HepG2 (cell line): ENCODE measurements around the gene COMMD8. TPM values are rescaled to one million over a fixed set of nuclear protein-coding genes. Genes with fewer than 3 reads are reported as not detected.

ENCODE experiments used
- CREBL2 ChIP-seq: sonication (generic); formaldehyde crosslinking; IDR thresholded peaks from 2 replicates; pipeline ENCODE4 v1.8.1; 2023; ENCODE audit warnings: missing genetic modification reagents, mild to moderate bottlenecking, borderline replicate concordance
- ELF4 ChIP-seq: sonication (generic); formaldehyde crosslinking; IDR thresholded peaks from 2 replicates; pipeline ENCODE4 v1.5.0; 2020; ENCODE audit warnings: missing genetic modification reagents, mild to moderate bottlenecking, moderate library complexity, borderline replicate concordance
- IRF9 ChIP-seq: sonication (generic); formaldehyde crosslinking; IDR thresholded peaks from 2 replicates; pipeline ENCODE4 v1.8.0; 2022; ENCODE audit warnings: missing genetic modification reagents, mild to moderate bottlenecking, borderline replicate concordance
- KLF13 ChIP-seq: sonication (generic); formaldehyde crosslinking; IDR thresholded peaks from 2 replicates; pipeline ENCODE4 v1.4.0; 2020; ENCODE audit warnings: mild to moderate bottlenecking, missing genetic modification reagents
- MED8 ChIP-seq: sonication (generic); formaldehyde crosslinking; IDR thresholded peaks from 2 replicates; pipeline ENCODE4 v1.8.1; 2023; ENCODE audit warnings: mild to moderate bottlenecking, missing genetic modification reagents; ENCODE audit not compliant: insufficient replicate concordance
- PHF21A ChIP-seq: sonication (generic); formaldehyde crosslinking; IDR thresholded peaks from 2 replicates; pipeline ENCODE4 v1.5.0; 2020; ENCODE audit warnings: mild to moderate bottlenecking, missing genetic modification reagents
- PITX1 ChIP-seq: sonication (generic); formaldehyde crosslinking; IDR thresholded peaks from 2 replicates; pipeline ENCODE4 v1.5.1; 2020; ENCODE audit warnings: mild to moderate bottlenecking, missing genetic modification reagents
- SPEN ChIP-seq: sonication (generic); formaldehyde crosslinking; IDR thresholded peaks from 2 replicates; pipeline ENCODE4 v1.5.1; 2020; ENCODE audit warnings: low read depth, mild to moderate bottlenecking, missing genetic modification reagents
- ZBTB10 ChIP-seq: sonication (generic); formaldehyde crosslinking; IDR thresholded peaks from 2 replicates; pipeline ENCODE4 v1.4.0; 2020; ENCODE audit warnings: missing genetic modification reagents, borderline replicate concordance
- ZBTB34 ChIP-seq: sonication (generic); formaldehyde crosslinking; IDR thresholded peaks from 2 replicates; pipeline ENCODE4 v1.8.0; 2022; ENCODE audit warnings: mild to moderate bottlenecking, missing genetic modification reagents
- ZFY ChIP-seq: sonication (generic); formaldehyde crosslinking; IDR thresholded peaks from 2 replicates; pipeline ENCODE4 v1.4.0; 2020; ENCODE audit warnings: missing genetic modification reagents
- ZKSCAN5 ChIP-seq: sonication (generic); formaldehyde crosslinking; IDR thresholded peaks from 2 replicates; pipeline ENCODE4 v1.5.1; 2020; ENCODE audit warnings: mild to moderate bottlenecking, missing genetic modification reagents
- ZNF224 ChIP-seq: sonication (generic); formaldehyde crosslinking; IDR thresholded peaks from 2 replicates; pipeline ENCODE4 v1.5.0; 2020; ENCODE audit warnings: mild to moderate bottlenecking, missing genetic modification reagents
- ZNF232 ChIP-seq: sonication (generic); formaldehyde crosslinking; IDR thresholded peaks from 2 replicates; pipeline ENCODE4 v1.4.0; 2020; ENCODE audit warnings: missing genetic modification reagents, borderline replicate concordance
- ZNF350 ChIP-seq: sonication (generic); formaldehyde crosslinking; IDR thresholded peaks from 2 replicates; pipeline ENCODE4 v1.4.0; 2020; ENCODE audit warnings: mild to moderate bottlenecking, low read depth, missing genetic modification reagents, borderline replicate concordance
- ZNF670 ChIP-seq: sonication (generic); formaldehyde crosslinking; IDR thresholded peaks from 2 replicates; pipeline ENCODE4 v1.8.0; 2022; ENCODE audit warnings: mild to moderate bottlenecking, missing genetic modification reagents, borderline replicate concordance
- ZNF83 ChIP-seq: sonication (generic); formaldehyde crosslinking; IDR thresholded peaks from 2 replicates; pipeline ENCODE4 v1.4.0; 2020; ENCODE audit warnings: missing genetic modification reagents, mild to moderate bottlenecking, borderline replicate concordance
- ZNF839 ChIP-seq: sonication (generic); formaldehyde crosslinking; IDR thresholded peaks from 2 replicates; pipeline ENCODE4 v1.4.0; 2020; ENCODE audit warnings: missing genetic modification reagents, mild to moderate bottlenecking, borderline replicate concordance
- ZSCAN22 ChIP-seq: sonication (generic); formaldehyde crosslinking; IDR thresholded peaks from 2 replicates; pipeline ENCODE4 v1.4.0; 2020; ENCODE audit warnings: mild to moderate bottlenecking, missing genetic modification reagents
- ZSCAN25 ChIP-seq: sonication (generic); formaldehyde crosslinking; IDR thresholded peaks from 2 replicates; pipeline ENCODE4 v1.8.0; 2022; ENCODE audit warnings: mild to moderate bottlenecking, missing genetic modification reagents
- polyA plus RNA-seq, 8 experiments: library from polyadenylated mRNA; depleted of rRNA in 3 of 8; stranded (reverse) in 7 of 8; unstranded in 1 of 8; fragments of >200 nt; fragmentation: Illumina TruSeq in 4 of 8; extraction: Trizol in 4 of 8; gene quantifications; 2 replicates each; pipeline versions ENCODE4 v1.2.1 to v1.2.3, GENCODE V29; 2011 to 2016; ENCODE audit warnings: low read depth in 4 of 8, missing spikeins in 1 of 8, mixed read lengths in 1 of 8; ENCODE audit not compliant: insufficient read depth in 1 of 8
- total RNA-seq, 5 experiments: library from RNA; depleted of rRNA; stranded (reverse); fragments of >200 nt; fragmentation: Illumina TruSeq; extraction: Trizol; gene quantifications; 2 replicates each; pipeline ENCODE4 v1.2.3, GENCODE V29; 2016; ENCODE audit warnings: low read depth in 1 of 5
- TF ChIP-seq, protein P1 (sequence below): sonication (generic); formaldehyde crosslinking; IDR thresholded peaks from 2 replicates; pipeline ENCODE4 v1.4.0; 2020; ENCODE audit warnings: missing genetic modification reagents

The COMMD8 gene
- total and polyA plus RNA-seq, 2 of the 13 experiments (the other 11 are each of a cell fraction or from before 2014, with no cell fraction given): 7.1 to 20.3 TPM

DNA sequence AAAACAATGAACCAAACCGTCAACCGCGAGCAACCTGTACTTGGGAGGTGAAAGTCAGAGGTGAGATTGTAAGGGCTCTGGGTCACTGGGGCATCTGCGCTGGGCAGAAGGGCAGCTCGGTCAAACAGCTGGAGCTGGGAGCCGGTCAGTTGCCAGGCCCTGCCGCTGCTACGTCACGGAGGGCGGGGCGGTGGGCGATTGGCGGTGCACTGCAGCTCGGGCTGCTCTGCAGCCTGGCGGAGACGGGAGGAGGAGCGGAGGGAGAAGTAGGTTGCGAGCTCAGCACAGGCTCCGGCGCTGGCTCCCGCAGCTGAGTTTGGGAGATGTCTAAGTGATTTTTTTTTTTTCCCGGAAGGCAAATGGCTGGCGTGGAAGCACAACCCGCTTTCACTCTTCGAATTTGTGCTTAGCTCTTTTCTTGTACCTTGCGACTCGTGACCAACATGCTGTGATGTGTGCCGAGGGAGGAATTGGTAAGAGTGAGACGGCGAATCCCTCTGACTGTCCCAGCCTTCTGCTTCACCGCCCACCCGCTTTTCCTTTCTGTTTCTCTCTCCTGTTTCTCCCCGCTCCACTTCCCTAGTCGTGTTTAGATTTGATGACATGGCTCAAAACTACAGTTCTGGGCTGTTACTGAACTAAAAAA lies 21.7 kb upstream of the COMMD8 start, which contains the start of gene ATP10D (continued):
- TF ChIP-seq, protein P1, sequence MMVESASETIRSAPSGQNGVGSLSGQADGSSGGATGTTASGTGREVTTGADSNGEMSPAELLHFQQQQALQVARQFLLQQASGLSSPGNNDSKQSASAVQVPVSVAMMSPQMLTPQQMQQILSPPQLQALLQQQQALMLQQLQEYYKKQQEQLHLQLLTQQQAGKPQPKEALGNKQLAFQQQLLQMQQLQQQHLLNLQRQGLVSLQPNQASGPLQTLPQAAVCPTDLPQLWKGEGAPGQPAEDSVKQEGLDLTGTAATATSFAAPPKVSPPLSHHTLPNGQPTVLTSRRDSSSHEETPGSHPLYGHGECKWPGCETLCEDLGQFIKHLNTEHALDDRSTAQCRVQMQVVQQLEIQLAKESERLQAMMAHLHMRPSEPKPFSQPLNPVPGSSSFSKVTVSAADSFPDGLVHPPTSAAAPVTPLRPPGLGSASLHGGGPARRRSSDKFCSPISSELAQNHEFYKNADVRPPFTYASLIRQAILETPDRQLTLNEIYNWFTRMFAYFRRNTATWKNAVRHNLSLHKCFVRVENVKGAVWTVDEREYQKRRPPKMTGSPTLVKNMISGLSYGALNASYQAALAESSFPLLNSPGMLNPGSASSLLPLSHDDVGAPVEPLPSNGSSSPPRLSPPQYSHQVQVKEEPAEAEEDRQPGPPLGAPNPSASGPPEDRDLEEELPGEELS (CRISPR knock-in tag): peak; percentile 40; the same call in 1 of the 2 replicates
- TF ChIP-seq ZKSCAN5 (CRISPR knock-in tag): peak; percentile 81; the same call in 1 of the 2 replicates
- peak; percentile 57; the same call in 1 of the 2 replicates for TF ChIP-seq ZNF350
- TF ChIP-seq SPEN: peak; percentile 65
- no peak for TF ChIP-seq ELF4 (CRISPR knock-in tag)
- TF ChIP-seq ZBTB34 (CRISPR knock-in tag): no peak
- no peak for TF ChIP-seq ZNF224
- no peak for TF ChIP-seq KLF13 (CRISPR knock-in tag)
- TF ChIP-seq CREBL2 (CRISPR knock-in tag): no peak
- TF ChIP-seq ZSCAN22 (CRISPR knock-in tag): no peak
- TF ChIP-seq PHF21A (CRISPR knock-in tag): peak; percentile 62; the same call in 1 of the 2 replicates
- no peak for TF ChIP-seq ZNF839
- TF ChIP-seq ZNF670 (CRISPR knock-in tag): no peak
- peak; percentile 26; the same call in 1 of the 2 replicates for TF ChIP-seq ZNF232
- no peak for TF ChIP-seq ZNF83 (CRISPR knock-in tag)
- peak; percentile 55 for TF ChIP-seq ZFY (CRISPR knock-in tag)
- TF ChIP-seq IRF9 (CRISPR knock-in tag): peak; percentile 57; the same call in 1 of the 2 replicates
- TF ChIP-seq PITX1 (CRISPR knock-in tag): peak; percentile 38; the same call in 1 of the 2 replicates
- TF ChIP-seq MED8 (CRISPR knock-in tag): no peak
- no peak for TF ChIP-seq ZBTB10 (CRISPR knock-in tag)
- TF ChIP-seq ZSCAN25: no peak
